Stomach (tissue), 9 donors: Measurements from ENCODE around the gene RAPGEF1. TPM values are rescaled to one million over a fixed set of nuclear protein-coding genes. Genes with fewer than 3 reads are reported as not detected.
"Not testable (repeated sequence)": the region's sequence is repeated elsewhere in the genome, so short reads cannot be mapped to it uniquely, and the experiment has no call there.

Experiments
- DNase-seq, 2 donors: peaks; one replicate each; pipeline versions ENCODE4 v3.0.0 to v3.0.0-alpha.2; 2013 to 2019
- H3K27ac ChIP-seq, 5 donors: fragments of 200-600 bp in 4 of 5; sonication (generic) in 4 of 5; one replicate each; pipeline ENCODE4 v1.5.1; 2013 to 2019; ENCODE audit warnings: mild to moderate bottlenecking in 1 of 5, moderate library complexity in 1 of 5
- H3K27me3 ChIP-seq, 3 donors: fragments of 200-600 bp; sonication (generic); one replicate each; pipeline ENCODE4 v1.5.1; 2017 to 2019; ENCODE audit warnings: mixed run types in 1 of 3
- H3K36me3 ChIP-seq, 4 donors: fragments of 200-600 bp; sonication (generic); 1 replicate in 3 of 4; 2 replicates in 1 of 4; pipeline ENCODE4 v1.5.1; 2016 to 2019
- H3K4me1 ChIP-seq, 4 donors: fragments of 200-600 bp; sonication (generic); one replicate each; pipeline ENCODE4 v1.5.1; 2016 to 2019
- H3K4me3 ChIP-seq, 4 donors: fragments of 200-600 bp; sonication (generic) in 3 of 4; one replicate each; pipeline ENCODE4 v1.5.1; 2016 to 2019; ENCODE audit warnings: mild to moderate bottlenecking in 1 of 4
- H3K9me3 ChIP-seq, 4 donors: fragments of 200-600 bp; sonication (generic); one replicate each; pipeline ENCODE4 v1.5.1; 2016 to 2019
- EP300 ChIP-seq: sonication (generic); formaldehyde crosslinking; IDR thresholded peaks from one replicate; pipeline ENCODE4 v1.6.1; 2017; ENCODE audit warnings: antibody characterized with exemption
- POLR2A ChIP-seq, 4 donors: fragments of 450-650 bp; IDR thresholded peaks; one replicate each; pipeline ENCODE4 v1.6.1; 2016; ENCODE audit warnings: antibody characterized with exemption in 4 of 4, control low read depth in 2 of 4, mild to moderate bottlenecking in 1 of 4, moderate library complexity in 1 of 4
- POLR2AphosphoS5 ChIP-seq, 3 donors: sonication (generic); formaldehyde crosslinking; IDR thresholded peaks; one replicate each; pipeline ENCODE4 v1.6.1; 2016; ENCODE audit warnings: antibody characterized with exemption in 3 of 3
- WGBS, 5 donors: extraction: QIAGEN DNeasy Blood & Tissue Kit in 3 of 5; methylation state at CpG; one replicate each; pipeline versions ENCODE4 v1.1.5 to v1.1.7; 2013 to 2018; 5-methylcytosine and 5-hydroxymethylcytosine counted together
- intact Hi-C: fragments of 100-400 bp; cut with DNase I; formaldehyde crosslinking; loops from one replicate; pipeline ENCODE4 v1.15.1; 2023; ENCODE audit warnings: low total_unique reads
- polyA plus RNA-seq, 3 donors: library from polyadenylated mRNA; stranded (reverse); fragments of 200-250 nt; gene quantifications; one replicate each; pipeline ENCODE4 v1.2.3, GENCODE V29; 2013
- total RNA-seq, 5 donors: library from RNA; depleted of rRNA; stranded (reverse); fragments of >200 nt; gene quantifications; one replicate each; pipeline versions ENCODE4 v1.1.0 to v1.2.3, GENCODE V29; 2014 to 2016
- TF ChIP-seq, protein P1 (sequence below), 7 experiments: fragments of 450-650 bp in 4 of 7; fragments of 200-600 bp in 3 of 7; sonication (generic) in 3 of 7; IDR thresholded peaks; one replicate each; pipeline ENCODE4 v1.5.1; 2016 to 2019; ENCODE audit warnings: antibody characterized with exemption in 7 of 7, control low read depth in 2 of 7, mild to moderate bottlenecking in 1 of 7
- donor health status: healthy with polysubstance abuse.
- donor health status: Bipolar disorder and iron deficiency.
- donor health status: healthy.

RAPGEF1 gene
- total and polyA plus RNA-seq, 8 donors = 8.4 to 84.6 (median 45.1) TPM

DNA sequence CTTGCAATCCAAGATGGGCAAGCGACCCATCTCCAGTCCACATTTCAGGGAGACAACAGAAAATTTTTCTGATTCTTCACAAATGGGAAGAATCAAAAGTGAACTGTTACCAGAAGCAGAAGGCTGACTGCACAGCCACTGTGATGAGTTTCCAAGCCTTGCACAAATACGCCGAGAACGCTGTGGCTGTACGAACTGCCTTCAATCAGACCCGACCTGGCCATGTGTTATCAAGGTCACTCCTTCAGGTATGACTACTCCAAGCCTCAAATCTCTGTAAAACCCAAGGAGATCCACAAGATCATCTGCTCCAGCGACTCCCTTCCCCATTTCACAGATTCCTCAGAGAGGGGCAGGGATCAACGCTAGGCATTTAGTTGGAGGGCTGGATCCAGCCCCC is 26.9 kb downstream of the RAPGEF1 start:
- Histone ChIP-seq H3K9me3 (no peaks in the 10 kb centered on the region), H3K27ac (peak overlapping the region; percentile 73 to 91 (median 83)), H3K4me3 (no peak overlapping the region), H3K27me3 (no peaks in the 10 kb centered on the region), H3K4me1 (peaks cover 47 to 93% (median 66%) of the 10 kb centered on the region in 4 donors), H3K36me3 (no peaks in the 10 kb centered on the region)
- WGBS, 5 donors = 51 to 70% (median 53%) methylated on average over 8 of the region's 8 CpGs
- intact Hi-C loops = no loop called here
- peak in 1 of 2 donors; percentile 64 for DNase-seq
- TF ChIP-seq, protein P1, sequence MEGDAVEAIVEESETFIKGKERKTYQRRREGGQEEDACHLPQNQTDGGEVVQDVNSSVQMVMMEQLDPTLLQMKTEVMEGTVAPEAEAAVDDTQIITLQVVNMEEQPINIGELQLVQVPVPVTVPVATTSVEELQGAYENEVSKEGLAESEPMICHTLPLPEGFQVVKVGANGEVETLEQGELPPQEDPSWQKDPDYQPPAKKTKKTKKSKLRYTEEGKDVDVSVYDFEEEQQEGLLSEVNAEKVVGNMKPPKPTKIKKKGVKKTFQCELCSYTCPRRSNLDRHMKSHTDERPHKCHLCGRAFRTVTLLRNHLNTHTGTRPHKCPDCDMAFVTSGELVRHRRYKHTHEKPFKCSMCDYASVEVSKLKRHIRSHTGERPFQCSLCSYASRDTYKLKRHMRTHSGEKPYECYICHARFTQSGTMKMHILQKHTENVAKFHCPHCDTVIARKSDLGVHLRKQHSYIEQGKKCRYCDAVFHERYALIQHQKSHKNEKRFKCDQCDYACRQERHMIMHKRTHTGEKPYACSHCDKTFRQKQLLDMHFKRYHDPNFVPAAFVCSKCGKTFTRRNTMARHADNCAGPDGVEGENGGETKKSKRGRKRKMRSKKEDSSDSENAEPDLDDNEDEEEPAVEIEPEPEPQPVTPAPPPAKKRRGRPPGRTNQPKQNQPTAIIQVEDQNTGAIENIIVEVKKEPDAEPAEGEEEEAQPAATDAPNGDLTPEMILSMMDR (IDR thresholded peaks at IDR 0.05) = no peak
- TF ChIP-seq POLR2AphosphoS5 (IDR thresholded peaks at IDR 0.05) = peak in 1 of 3 donors; percentile 16

DNA sequence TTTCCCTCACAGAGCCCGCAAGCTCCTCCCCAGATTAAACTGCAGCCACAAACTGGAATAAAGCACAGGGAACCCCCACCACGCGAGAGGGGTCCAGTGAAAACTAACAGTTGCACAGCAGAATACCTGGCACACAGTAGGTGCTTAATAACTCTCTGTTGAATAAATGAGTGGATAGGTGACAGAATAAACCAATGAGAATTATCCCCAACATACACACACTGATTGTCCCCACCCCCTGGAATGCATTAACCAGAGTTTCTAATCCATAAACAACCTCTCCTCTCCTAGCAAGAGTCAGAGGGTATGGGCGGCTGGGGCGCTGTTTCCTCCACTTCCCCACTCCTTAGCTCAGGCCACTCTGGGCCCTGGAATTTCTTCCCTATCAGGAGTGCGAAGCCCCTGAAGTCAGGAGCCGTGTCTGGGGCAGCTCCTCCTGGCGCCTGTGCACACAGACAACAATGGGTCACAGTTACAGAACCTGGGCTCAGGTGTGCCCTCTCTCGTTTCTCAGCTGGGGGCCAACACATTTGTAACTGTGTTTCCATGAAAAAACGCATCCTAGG is 27.6 kb downstream of the RAPGEF1 start:
- Histone ChIP-seq H3K4me1 (peaks cover 54 to 99% (median 72%) of the 10 kb centered on the region in 4 donors), H3K27ac (peak overlapping the region; percentile 39 to 91 (median 83)), H3K36me3 (no peaks in the 10 kb centered on the region), H3K9me3 (no peaks in the 10 kb centered on the region), H3K27me3 (no peaks in the 10 kb centered on the region), H3K4me3 (no peak overlapping the region)
- 57 to 79% (median 70%) methylated on average over 10 of the region's 10 CpGs for WGBS, 5 donors
- no peak for TF ChIP-seq POLR2AphosphoS5 (IDR thresholded peaks at IDR 0.05)
- TF ChIP-seq, protein P1 (IDR thresholded peaks at IDR 0.05) = no peak
- TF ChIP-seq POLR2A (IDR thresholded peaks at IDR 0.05) = no peak
- no peak for TF ChIP-seq EP300
- DNase-seq = no peak
- intact Hi-C loops = no loop called here

DNA sequence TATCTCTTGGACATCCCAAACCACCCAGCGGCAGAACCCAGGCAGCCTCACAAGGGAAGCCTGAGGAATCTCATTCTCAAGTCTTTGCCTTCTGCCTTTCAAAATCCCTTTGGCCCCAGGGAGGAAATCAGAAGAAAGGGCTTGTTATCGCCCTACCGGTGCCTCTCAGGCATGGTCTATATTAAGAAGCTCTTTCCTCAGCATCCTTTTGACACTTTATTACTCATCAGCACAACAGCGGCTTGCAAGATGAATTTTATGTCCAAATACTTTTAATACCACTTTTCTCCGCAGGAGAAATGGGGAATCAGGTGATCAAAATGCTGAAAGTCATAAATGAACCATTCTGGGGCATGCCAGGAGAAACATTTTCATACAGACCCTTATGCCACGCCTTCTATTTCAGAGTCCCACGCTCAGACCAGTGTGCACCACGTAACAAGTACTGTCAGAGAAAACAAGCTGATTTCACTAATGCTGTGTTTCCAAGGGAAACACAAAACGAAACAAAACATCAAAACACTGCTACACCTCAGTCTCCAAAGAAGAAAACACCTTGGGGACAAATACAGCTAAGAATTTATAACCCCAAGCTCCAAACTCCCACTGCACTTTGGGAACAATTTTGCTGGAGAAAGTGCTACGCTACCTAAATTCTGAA is 30.0 kb downstream of the RAPGEF1 start:
- TF ChIP-seq POLR2AphosphoS5 (IDR thresholded peaks at IDR 0.05) (peak in 1 of 3 donors; percentile 22), EP300 (no peak), POLR2A (IDR thresholded peaks at IDR 0.05) (no peak)
- peak in 1 of 2 donors; percentile 32 for DNase-seq
- no peaks in the 10 kb centered on the region for H3K36me3 ChIP-seq
- peaks cover 67 to 99% (median 83%) of the 10 kb centered on the region in 4 donors for H3K4me1 ChIP-seq
- no peak overlapping the region for H3K4me3 ChIP-seq
- intact Hi-C loops = no loop called here
- H3K27ac ChIP-seq = peak overlapping the region; percentile 25 to 79 (median 66)
- no peaks in the 10 kb centered on the region for H3K9me3 ChIP-seq
- 61 to 77% (median 69%) methylated on average over 10 of the region's 10 CpGs for WGBS, 5 donors
- H3K27me3 ChIP-seq = no peaks in the 10 kb centered on the region

DNA sequence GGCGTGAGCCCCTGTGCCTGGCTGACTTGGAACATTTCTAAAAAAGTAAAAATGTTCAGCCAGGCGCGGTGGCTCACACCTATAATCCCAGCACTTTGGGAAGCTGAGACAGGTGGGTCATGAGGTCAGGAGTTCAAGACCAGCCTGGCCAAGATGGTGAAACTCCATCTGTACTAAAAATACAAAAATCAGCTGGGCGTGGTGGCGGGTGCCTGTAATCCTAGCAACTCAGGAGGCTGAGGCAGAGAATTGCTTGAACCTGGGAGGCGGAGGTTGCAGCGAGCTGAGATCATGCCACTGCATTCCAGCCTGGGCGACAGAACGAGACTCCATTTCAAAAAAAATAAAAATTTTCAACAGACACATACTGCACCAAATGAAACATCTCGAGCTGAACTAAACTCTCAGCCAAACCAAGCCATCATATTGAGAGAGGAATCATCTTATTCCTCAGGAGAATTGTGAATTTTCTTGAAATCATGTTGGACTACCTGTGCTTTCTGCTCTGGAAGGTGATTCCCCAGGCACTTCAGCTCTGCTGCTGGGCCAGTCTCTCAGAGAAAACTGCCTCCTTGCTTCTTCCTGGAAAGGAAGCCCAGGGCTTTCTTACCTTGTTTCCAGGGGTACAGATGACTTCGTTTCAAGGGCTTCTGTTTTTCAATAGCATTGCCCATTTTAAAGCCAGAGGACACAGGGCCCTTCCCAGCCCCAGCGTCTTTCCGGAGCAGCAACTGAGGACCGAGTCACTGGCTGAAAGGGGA is 30.7 kb downstream of the RAPGEF1 start:
- Histone ChIP-seq H3K27ac (peak overlapping the region; percentile 35 to 79 (median 66)), H3K4me1 (peaks cover 68 to 99% (median 83%) of the 10 kb centered on the region in 4 donors)
- H3K4me3 ChIP-seq, H3K27me3 ChIP-seq, H3K9me3 ChIP-seq, H3K36me3 ChIP-seq, intact Hi-C loops, DNase-seq: not testable (repeated sequence)
- 81 to 87% (median 85%) methylated on average over 14 of the region's 14 CpGs for WGBS, 5 donors

DNA sequence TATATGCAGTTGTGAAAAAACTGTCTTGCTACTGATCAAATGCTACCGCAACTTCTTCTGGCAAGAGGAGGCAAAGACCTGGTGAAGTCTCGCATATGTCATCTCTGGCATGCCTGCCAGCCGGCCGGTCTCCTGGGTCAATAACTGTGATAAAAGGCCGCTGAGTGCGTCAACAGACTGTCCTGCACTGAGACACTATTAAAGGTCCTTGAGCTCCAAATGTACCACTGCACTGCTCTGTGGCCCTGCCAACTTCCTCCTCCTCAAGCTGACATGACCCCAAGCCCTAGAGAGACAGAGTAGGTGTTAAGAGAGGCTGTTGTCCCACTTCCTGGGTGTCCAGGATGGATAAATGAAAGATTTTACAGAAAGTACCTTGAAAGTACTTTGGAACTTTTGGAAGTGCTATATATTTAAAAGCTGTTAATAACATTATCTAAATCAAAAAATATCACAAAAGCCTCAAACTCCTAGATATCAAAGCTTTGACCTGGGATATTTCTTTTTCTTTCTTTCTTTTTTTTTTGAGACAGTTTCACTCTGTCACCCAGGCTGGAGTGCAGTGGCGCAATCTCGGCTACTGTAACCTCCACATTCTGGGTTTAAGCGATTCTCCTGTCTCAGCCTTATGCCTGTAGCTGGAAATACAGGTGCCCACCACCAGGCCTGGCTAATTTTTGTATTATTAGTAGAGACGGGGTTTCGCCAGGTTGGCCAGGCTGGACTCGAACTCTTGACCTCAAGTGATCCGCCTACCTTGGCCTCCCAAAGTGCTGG is 31.5 kb downstream of the RAPGEF1 start:
- Histone ChIP-seq H3K27ac (peak overlapping the region; percentile 35 to 79 (median 66)), H3K36me3 (no peaks in the 10 kb centered on the region), H3K27me3 (no peaks in the 10 kb centered on the region), H3K4me1 (peaks cover 62 to 100% (median 82%) of the 10 kb centered on the region in 4 donors), H3K9me3 (no peaks in the 10 kb centered on the region), H3K4me3 (peak overlapping the region in 1 of 4 donors; percentile 10)
- no peak for TF ChIP-seq EP300
- TF ChIP-seq, protein P1 (IDR thresholded peaks at IDR 0.05) = no peak
- TF ChIP-seq POLR2A (IDR thresholded peaks at IDR 0.05) = no peak
- TF ChIP-seq POLR2AphosphoS5 (IDR thresholded peaks at IDR 0.05) = no peak
- intact Hi-C loops = no loop called here
- WGBS, 5 donors = 55 to 62% (median 57%) methylated on average over 13 of the region's 13 CpGs
- peak; percentile 35 to 56 for DNase-seq
